ENCODE results near the gene PIGV. TPM values are rescaled to one million over a fixed set of nuclear protein-coding genes. Genes with fewer than 3 reads are reported as not detected.
"Not testable (repeated sequence)": the region's sequence is repeated elsewhere in the genome, so short reads cannot be mapped to it uniquely, and the experiment has no call there.

Gene PIGV
- total RNA-seq, 1 donor from 2014 or later: 7.9 TPM

DNA sequence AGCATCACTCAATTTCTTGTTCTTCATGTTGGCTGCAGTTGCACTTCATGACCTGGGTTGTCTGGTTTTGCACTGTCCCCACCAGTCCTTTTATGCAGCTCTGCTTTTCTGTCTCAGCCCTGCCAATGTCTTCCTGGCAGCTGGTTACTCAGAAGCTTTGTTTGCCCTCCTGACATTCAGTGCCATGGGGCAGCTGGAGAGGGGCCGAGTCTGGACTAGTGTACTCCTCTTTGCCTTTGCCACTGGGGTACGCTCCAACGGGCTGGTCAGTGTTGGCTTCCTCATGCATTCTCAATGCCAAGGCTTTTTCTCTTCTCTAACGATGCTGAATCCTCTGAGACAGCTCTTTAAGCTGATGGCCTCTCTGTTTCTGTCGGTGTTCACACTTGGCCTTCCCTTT lies 6.6 kb downstream of the PIGV start:
- Histone ChIP-seq H4K20me1 (ENCODE audit: insufficient read depth, low read length) (no peaks in the 10 kb centered on the region), H3K27ac (ENCODE audit: low read depth, low read length) (no peak overlapping the region), H3K4me1 (ENCODE audit: insufficient read depth, low read length) (peaks cover 12% of the 10 kb centered on the region), H3K9ac (ENCODE audit: low read length) (no peak overlapping the region), H3K4me3 (ENCODE audit: insufficient read depth, low read depth, low read length) (no peak overlapping the region), H2AFZ (ENCODE audit: low read depth, low read length) (no peak overlapping the region), H3K27me3 (ENCODE audit: insufficient read depth, low read length) (no peaks in the 10 kb centered on the region), H3K36me3 (ENCODE audit: insufficient read depth, low read length) (peaks cover 2% of the 10 kb centered on the region), H3K9me3 (ENCODE audit: insufficient read depth, low read depth, low read length) (no peaks in the 10 kb centered on the region), H3K4me2 (ENCODE audit: low read length) (no peak overlapping the region), H3K79me2 (ENCODE audit: insufficient read depth, low read length) (no peaks in the 10 kb centered on the region)
- Mint-ChIP-seq H3K9me3 (ENCODE audit: unreplicated experiment) (no peaks in the 10 kb centered on the region), H3K27ac (ENCODE audit: unreplicated experiment) (no peak overlapping the region), H3K4me1 (ENCODE audit: low read depth, unreplicated experiment) (peaks cover 4% of the 10 kb centered on the region), H3K27me3 (ENCODE audit: low read depth, unreplicated experiment) (no peaks in the 10 kb centered on the region), H3K4me3 (ENCODE audit: unreplicated experiment) (peak overlapping the region; percentile 27), H3K36me3 (ENCODE audit: low read depth, unreplicated experiment) (peaks cover 21% of the 10 kb centered on the region)
- no peak for FAIRE-seq
- no peak for DNase-seq (ENCODE audit: low read depth)
- TF ChIP-seq, protein P1, sequence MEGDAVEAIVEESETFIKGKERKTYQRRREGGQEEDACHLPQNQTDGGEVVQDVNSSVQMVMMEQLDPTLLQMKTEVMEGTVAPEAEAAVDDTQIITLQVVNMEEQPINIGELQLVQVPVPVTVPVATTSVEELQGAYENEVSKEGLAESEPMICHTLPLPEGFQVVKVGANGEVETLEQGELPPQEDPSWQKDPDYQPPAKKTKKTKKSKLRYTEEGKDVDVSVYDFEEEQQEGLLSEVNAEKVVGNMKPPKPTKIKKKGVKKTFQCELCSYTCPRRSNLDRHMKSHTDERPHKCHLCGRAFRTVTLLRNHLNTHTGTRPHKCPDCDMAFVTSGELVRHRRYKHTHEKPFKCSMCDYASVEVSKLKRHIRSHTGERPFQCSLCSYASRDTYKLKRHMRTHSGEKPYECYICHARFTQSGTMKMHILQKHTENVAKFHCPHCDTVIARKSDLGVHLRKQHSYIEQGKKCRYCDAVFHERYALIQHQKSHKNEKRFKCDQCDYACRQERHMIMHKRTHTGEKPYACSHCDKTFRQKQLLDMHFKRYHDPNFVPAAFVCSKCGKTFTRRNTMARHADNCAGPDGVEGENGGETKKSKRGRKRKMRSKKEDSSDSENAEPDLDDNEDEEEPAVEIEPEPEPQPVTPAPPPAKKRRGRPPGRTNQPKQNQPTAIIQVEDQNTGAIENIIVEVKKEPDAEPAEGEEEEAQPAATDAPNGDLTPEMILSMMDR (IDR thresholded peaks at IDR 0.05; ENCODE audit: insufficient read depth, low read depth, low read length): no peak
- no peak for TF ChIP-seq EZH2 (IDR thresholded peaks at IDR 0.05; ENCODE audit: insufficient read depth, low read length)

DNA sequence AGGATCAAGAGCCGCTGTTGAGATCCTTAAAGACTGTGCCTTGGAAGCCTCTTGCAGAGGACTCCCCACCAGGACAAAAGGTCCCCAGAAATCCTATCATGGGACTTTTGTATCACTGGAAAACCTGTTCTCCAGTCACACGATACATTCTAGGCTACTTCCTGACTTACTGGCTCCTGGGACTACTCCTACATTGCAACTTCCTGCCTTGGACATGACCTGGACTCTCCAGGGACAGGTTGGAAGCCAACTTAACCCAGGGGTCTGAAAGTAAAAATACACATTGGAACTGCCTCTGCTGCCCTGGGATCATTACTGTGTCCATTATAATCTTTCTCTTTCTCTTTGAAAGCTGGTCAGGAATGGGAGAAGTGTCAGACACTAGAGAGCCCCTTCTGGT lies 9.9 kb downstream of the PIGV start:
- no peak for TF ChIP-seq EZH2 (IDR thresholded peaks at IDR 0.05; ENCODE audit: insufficient read depth, low read length)
- TF ChIP-seq, protein P1 (IDR thresholded peaks at IDR 0.05; ENCODE audit: insufficient read depth, low read depth, low read length): no peak
- Mint-ChIP-seq H3K4me1 (ENCODE audit: low read depth, unreplicated experiment) (peaks cover 14% of the 10 kb centered on the region), H3K27ac (ENCODE audit: unreplicated experiment) (no peak overlapping the region), H3K9me3 (ENCODE audit: unreplicated experiment) (no peaks in the 10 kb centered on the region), H3K4me3 (ENCODE audit: unreplicated experiment) (no peak overlapping the region), H3K27me3 (ENCODE audit: low read depth, unreplicated experiment) (no peaks in the 10 kb centered on the region), H3K36me3 (ENCODE audit: low read depth, unreplicated experiment) (peaks cover 16% of the 10 kb centered on the region)
- no peak overlapping the region for H2AFZ ChIP-seq (ENCODE audit: low read depth, low read length)
- H3K9ac ChIP-seq (ENCODE audit: low read length): no peak overlapping the region
- no peak overlapping the region for H3K27ac ChIP-seq (ENCODE audit: low read depth, low read length)
- no peaks in the 10 kb centered on the region for H3K79me2 ChIP-seq (ENCODE audit: insufficient read depth, low read length)
- H3K4me2 ChIP-seq (ENCODE audit: low read length): no peak overlapping the region
- H3K27me3 ChIP-seq (ENCODE audit: insufficient read depth, low read length): no peaks in the 10 kb centered on the region
- H3K9me3 ChIP-seq (ENCODE audit: insufficient read depth, low read depth, low read length): no peaks in the 10 kb centered on the region
- H3K4me3 ChIP-seq (ENCODE audit: insufficient read depth, low read depth, low read length): no peak overlapping the region
- H3K36me3 ChIP-seq (ENCODE audit: insufficient read depth, low read length): peaks cover 2% of the 10 kb centered on the region
- DNase-seq (ENCODE audit: low read depth) (no peak), FAIRE-seq (no peak)
- peaks cover 17% of the 10 kb centered on the region for H3K4me1 ChIP-seq (ENCODE audit: insufficient read depth, low read length)
- H4K20me1 ChIP-seq (ENCODE audit: insufficient read depth, low read length): no peaks in the 10 kb centered on the region

DNA sequence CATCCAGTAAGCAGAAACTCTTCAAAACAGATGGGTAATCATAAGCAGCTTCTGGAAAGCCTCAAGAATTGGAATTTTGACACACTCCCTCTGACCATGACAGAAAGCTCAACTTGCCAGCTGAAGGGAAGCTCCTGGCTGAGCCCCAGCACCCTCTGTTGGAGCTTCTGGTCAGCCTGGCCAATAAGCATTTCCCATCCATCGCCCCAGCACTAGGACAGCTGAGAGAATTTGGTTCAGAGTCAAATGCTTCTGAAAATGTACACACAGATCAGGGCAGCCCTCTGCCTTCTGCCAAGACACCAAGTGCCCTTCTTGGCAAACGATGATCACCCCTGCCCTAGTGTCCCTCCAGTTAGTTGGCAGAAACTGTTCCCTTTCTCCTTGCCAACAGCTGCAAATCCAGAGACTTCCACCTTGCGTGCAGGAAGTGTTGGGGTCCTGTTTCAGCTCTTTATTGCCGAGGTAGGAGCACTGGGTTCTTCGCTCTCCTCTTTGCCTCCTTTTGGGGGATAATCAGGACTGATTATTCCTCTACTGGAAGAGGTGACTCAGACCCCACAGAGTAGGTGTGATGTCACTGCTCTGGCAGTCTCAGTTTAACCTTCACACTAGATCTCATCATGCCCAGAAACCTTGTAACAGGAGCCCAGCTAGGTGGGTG lies 11.9 kb downstream of the PIGV start:
- H3K4me3 ChIP-seq (ENCODE audit: insufficient read depth, low read depth, low read length): no peak overlapping the region
- FAIRE-seq (peak; percentile 74), DNase-seq (ENCODE audit: low read depth) (peak; percentile 81)
- no peaks in the 10 kb centered on the region for H4K20me1 ChIP-seq (ENCODE audit: insufficient read depth, low read length)
- Mint-ChIP-seq H3K4me1 (ENCODE audit: low read depth, unreplicated experiment) (peaks cover 14% of the 10 kb centered on the region), H3K36me3 (ENCODE audit: low read depth, unreplicated experiment) (peaks cover 8% of the 10 kb centered on the region), H3K9me3 (ENCODE audit: unreplicated experiment) (no peaks in the 10 kb centered on the region), H3K27ac (ENCODE audit: unreplicated experiment) (peak overlapping the region; percentile 71), H3K27me3 (ENCODE audit: low read depth, unreplicated experiment) (no peaks in the 10 kb centered on the region), H3K4me3 (ENCODE audit: unreplicated experiment) (peak overlapping the region; percentile 34)
- TF ChIP-seq, protein P1 (IDR thresholded peaks at IDR 0.05; ENCODE audit: insufficient read depth, low read depth, low read length): no peak
- no peak for TF ChIP-seq EZH2 (IDR thresholded peaks at IDR 0.05; ENCODE audit: insufficient read depth, low read length)
- no peaks in the 10 kb centered on the region for H3K79me2 ChIP-seq (ENCODE audit: insufficient read depth, low read length)
- H3K4me2 ChIP-seq (ENCODE audit: low read length): peak overlapping the region; percentile 79
- peak overlapping the region; percentile 47 for H3K27ac ChIP-seq (ENCODE audit: low read depth, low read length)
- no peaks in the 10 kb centered on the region for H3K36me3 ChIP-seq (ENCODE audit: insufficient read depth, low read length)
- peak overlapping the region; percentile 15 for H2AFZ ChIP-seq (ENCODE audit: low read depth, low read length)
- H3K9ac ChIP-seq (ENCODE audit: low read length): peak overlapping the region; percentile 9
- no peaks in the 10 kb centered on the region for H3K9me3 ChIP-seq (ENCODE audit: insufficient read depth, low read depth, low read length)
- no peaks in the 10 kb centered on the region for H3K27me3 ChIP-seq (ENCODE audit: insufficient read depth, low read length)
- H3K4me1 ChIP-seq (ENCODE audit: insufficient read depth, low read length): peaks cover 17% of the 10 kb centered on the region

DNA sequence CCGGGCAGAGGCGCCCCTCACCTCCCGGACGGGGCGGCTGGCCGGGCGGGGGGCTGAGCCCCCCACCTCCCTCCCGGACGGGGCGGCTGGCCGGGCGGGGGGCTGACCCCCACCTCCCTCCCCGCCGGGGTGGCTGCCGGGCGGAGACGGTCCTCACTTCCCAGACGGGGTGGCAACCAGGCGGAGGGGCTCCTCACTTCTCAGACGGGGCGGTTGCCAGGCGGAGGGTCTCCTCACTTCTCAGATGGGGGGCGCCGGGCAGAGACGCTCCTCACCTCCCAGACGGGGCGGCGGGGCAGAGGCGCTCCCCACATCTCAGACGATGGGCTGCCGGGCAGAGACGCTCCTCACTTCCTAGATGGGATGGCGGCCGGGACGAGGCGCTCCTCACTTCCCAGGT lies 16.2 kb downstream of the PIGV start:
- H4K20me1 ChIP-seq (ENCODE audit: insufficient read depth, low read length); H3K27me3 Mint-ChIP-seq (ENCODE audit: low read depth, unreplicated experiment); H3K9me3 Mint-ChIP-seq (ENCODE audit: unreplicated experiment); H3K36me3 Mint-ChIP-seq (ENCODE audit: low read depth, unreplicated experiment); FAIRE-seq; H2AFZ ChIP-seq (ENCODE audit: low read depth, low read length); H3K4me3 ChIP-seq (ENCODE audit: insufficient read depth, low read depth, low read length); H3K27ac ChIP-seq (ENCODE audit: low read depth, low read length); H3K4me2 ChIP-seq (ENCODE audit: low read length); H3K4me3 Mint-ChIP-seq (ENCODE audit: unreplicated experiment); H3K27ac Mint-ChIP-seq (ENCODE audit: unreplicated experiment); DNase-seq (ENCODE audit: low read depth); H3K79me2 ChIP-seq (ENCODE audit: insufficient read depth, low read length); H3K36me3 ChIP-seq (ENCODE audit: insufficient read depth, low read length); H3K9ac ChIP-seq (ENCODE audit: low read length); H3K9me3 ChIP-seq (ENCODE audit: insufficient read depth, low read depth, low read length); H3K27me3 ChIP-seq (ENCODE audit: insufficient read depth, low read length): not testable (repeated sequence)
- H3K4me1 ChIP-seq (ENCODE audit: insufficient read depth, low read length): peaks cover 17% of the 10 kb centered on the region
- peaks cover 14% of the 10 kb centered on the region for H3K4me1 Mint-ChIP-seq (ENCODE audit: low read depth, unreplicated experiment)

Measured in astrocyte (in vitro differentiated cells and primary cell).